ENCODE data around the gene SNX13.

The SNX13 gene

DNA sequence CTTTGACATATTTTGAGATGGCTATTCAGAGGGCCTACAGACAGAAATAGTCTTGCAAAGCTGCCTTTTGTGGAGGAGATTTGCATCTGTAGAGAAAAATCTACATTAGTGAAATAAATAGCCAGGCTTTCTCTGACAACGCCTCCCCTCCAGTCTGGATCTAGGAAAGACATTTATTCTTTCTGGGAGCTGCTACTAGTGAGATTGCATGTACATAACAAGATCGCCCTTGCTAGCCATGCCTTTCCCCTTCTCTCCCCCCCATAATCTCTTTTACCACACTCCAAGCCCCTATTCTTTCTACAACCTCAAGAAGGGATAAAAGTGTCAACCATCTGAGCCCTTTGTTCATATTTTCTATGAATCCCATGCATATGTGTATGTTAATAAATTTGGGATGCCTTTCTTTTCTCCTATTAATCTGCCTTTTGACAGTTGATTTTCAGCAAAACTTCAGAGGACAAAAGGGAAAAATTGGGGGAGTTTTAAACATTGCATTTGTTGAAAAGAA is 194.2 kb downstream of the SNX13 start:
- Histone ChIP-seq H4K20me1 (no peaks in the 10 kb centered on the region), H3K4me2 (peak overlapping the region in 9 of 11 experiments; percentile 3 to 33 (median 22); a peak in 8 of 22 replicates), H3K9ac (no peak overlapping the region), H3K4me3 (no peak overlapping the region), H3K27me3 (no peaks in the 10 kb centered on the region), H3K9me3 (replicated peaks in 1 of 11) (peaks cover 0 to 8% (median 6%) of the 10 kb centered on the region in 11 experiments; a peak in 9 of 22 replicates), H3K27ac (no peak overlapping the region), H3K4me1 (peaks cover 0 to 13% (median 6%) of the 10 kb centered on the region in 10 experiments; a peak in 8 of 20 replicates), H3K36me3 (no peaks in the 10 kb centered on the region)
- no peak for TF ChIP-seq Cebpa-rat (IDR thresholded peaks at IDR 0.05)

DNA sequence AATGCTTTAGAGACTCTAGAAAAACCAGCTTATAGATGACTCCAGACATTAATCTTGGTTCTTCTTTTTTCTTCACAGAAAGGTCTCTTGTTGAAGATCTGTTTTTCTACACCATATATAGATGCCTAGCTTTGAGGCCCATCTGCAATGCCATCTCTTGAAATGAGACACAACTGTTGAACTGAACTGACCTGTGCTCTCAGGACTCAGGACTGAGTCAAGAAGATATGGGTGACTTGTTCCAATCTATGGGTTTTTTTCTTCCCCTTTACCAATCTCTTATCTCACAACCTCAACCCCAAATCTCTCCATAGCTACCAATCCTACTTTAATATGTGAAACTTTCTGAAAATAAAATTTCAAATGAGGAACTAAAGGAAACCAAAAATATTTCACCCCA is 194.7 kb downstream of the SNX13 start:
- TF ChIP-seq Cebpa-rat (IDR thresholded peaks at IDR 0.05): no peak
- Histone ChIP-seq H3K4me2 (peak overlapping the region in 8 of 11 experiments; percentile 3 to 33 (median 18); a peak in 7 of 22 replicates), H4K20me1 (no peaks in the 10 kb centered on the region), H3K36me3 (no peaks in the 10 kb centered on the region), H3K9ac (no peak overlapping the region), H3K4me3 (no peak overlapping the region), H3K27ac (no peak overlapping the region), H3K4me1 (peaks cover 0 to 13% (median 6%) of the 10 kb centered on the region in 10 experiments; a peak in 8 of 20 replicates), H3K27me3 (no peaks in the 10 kb centered on the region), H3K9me3 (replicated peaks in 1 of 11) (peaks cover 0 to 8% (median 6%) of the 10 kb centered on the region in 11 experiments; a peak in 9 of 22 replicates)

DNA sequence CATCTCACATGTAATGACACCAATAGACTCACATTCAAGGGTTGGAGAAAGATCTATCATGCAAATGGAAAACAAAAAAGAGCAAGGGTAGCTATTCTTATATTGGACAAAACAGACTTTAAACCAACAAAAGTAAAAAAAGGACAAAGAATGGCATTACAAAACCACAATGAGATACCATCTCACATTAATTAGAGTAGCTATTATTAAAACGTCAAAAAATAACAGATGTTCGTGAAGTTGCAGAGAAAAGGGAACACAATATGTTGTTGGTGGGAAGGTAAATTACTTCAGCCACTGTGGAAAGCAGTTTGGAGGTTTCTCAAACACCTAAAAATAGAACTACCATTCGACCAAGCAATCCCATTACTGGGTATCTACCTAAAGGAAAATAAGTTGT is 197.0 kb downstream of the SNX13 start:
- Histone ChIP-seq H4K20me1 (no peaks in the 10 kb centered on the region), H3K9me3 (replicated peaks in 1 of 11) (peaks cover 0 to 8% (median 6%) of the 10 kb centered on the region in 11 experiments; a peak in 9 of 22 replicates), H3K27me3 (no peaks in the 10 kb centered on the region), H3K4me3 (no peak overlapping the region), H3K9ac (no peak overlapping the region), H3K36me3 (no peaks in the 10 kb centered on the region), H3K4me1 (peaks cover 0 to 13% (median 6%) of the 10 kb centered on the region in 10 experiments; a peak in 8 of 20 replicates), H3K27ac (no peak overlapping the region), H3K4me2 (no peak overlapping the region)
- TF ChIP-seq Cebpa-rat (IDR thresholded peaks at IDR 0.05): no peak

DNA sequence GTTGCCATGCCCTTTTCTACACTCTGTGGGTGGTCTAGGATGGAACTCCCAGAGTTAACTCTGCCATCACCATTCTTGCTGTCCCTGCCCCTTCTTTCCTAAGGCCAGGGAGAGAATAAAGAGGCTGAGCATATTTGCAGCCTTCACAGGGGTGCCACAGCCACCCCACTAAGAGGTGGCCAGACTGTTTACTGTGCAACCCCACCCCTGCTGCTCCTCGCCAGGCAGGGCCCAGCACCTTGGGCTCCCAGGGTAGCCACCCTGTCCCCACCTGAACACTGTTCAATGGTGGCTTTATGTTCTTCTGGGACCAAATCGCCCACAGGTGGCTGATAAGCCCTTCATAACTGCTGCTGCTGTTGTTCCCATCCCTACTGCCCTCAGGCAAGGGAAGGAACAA is 198.9 kb downstream of the SNX13 start:
- Histone ChIP-seq H3K27me3 (no peaks in the 10 kb centered on the region), H3K9ac (no peak overlapping the region), H3K4me2 (no peak overlapping the region), H3K9me3 (replicated peaks in 1 of 11) (peaks cover 0 to 8% (median 6%) of the 10 kb centered on the region in 11 experiments; a peak in 9 of 22 replicates), H4K20me1 (no peaks in the 10 kb centered on the region), H3K4me1 (peaks cover 0 to 11% (median 6%) of the 10 kb centered on the region in 10 experiments; a peak in 8 of 20 replicates), H3K27ac (no peak overlapping the region), H3K4me3 (no peak overlapping the region), H3K36me3 (no peaks in the 10 kb centered on the region)
- no peak for TF ChIP-seq Cebpa-rat (IDR thresholded peaks at IDR 0.05)
